ENCODE results near the gene MCU. TPM values are rescaled to one million over a fixed set of nuclear protein-coding genes. Genes with fewer than 3 reads are reported as not detected.

The MCU gene
- total and polyA plus RNA-seq, 2 of the 8 experiments (the other 6 are each of a cell fraction or from before 2014, with no cell fraction given) = 51.6 to 62.2 TPM

- H3K4me2 ChIP-seq (ENCODE audit: insufficient read depth in 1 of 2, low read depth in 2 of 2, low read length in 2 of 2) = no peak overlapping the region
- H3K79me1 ChIP-seq (ENCODE audit: low read depth, low read length) = no peaks in the 10 kb centered on the region
- H3K56ac ChIP-seq (replicated peaks; ENCODE audit: insufficient read length, low read depth, low read length) = no peak overlapping the region
- H3K18ac ChIP-seq (ENCODE audit: extremely low read depth, low read length) = no peak overlapping the region
- H2BK12ac ChIP-seq (ENCODE audit: low read depth, low read length) = no peak overlapping the region
- H4K20me1 ChIP-seq (replicated peaks in 1 of 2; ENCODE audit: control insufficient read depth in 1 of 2, insufficient read depth in 2 of 2, low read length in 2 of 2) = peaks cover 0 to 3% of the 10 kb centered on the region in 2 experiments
- no peaks in the 10 kb centered on the region for H3K27me3 ChIP-seq (replicated peaks in 1 of 4; ENCODE audit: control insufficient read depth in 3 of 4, extremely low read depth in 1 of 4, insufficient read depth in 3 of 4, low read length in 3 of 4)
- ChIA-PET POLR2A (ENCODE audit: partially characterized antibody) (interaction anchor here (0.6 kb wide), 1 partner anchor 13 kb away, joined by 3 read pairs; no protein-coding TSS in a partner anchor), CTCF (ENCODE audit: partially characterized antibody) (no interaction called here)
- H2BK15ac ChIP-seq (ENCODE audit: low read length) = no peak overlapping the region
- no peak overlapping the region for H3K9ac ChIP-seq (replicated peaks in 1 of 4; ENCODE audit: extremely low read depth in 1 of 4, low read depth in 3 of 4, low read length in 3 of 4)
- H4K5ac ChIP-seq (ENCODE audit: insufficient read length, low read depth, low read length) = no peak overlapping the region
- no peak overlapping the region for H2AK5ac ChIP-seq (ENCODE audit: low read depth, low read length)
- H2BK120ac ChIP-seq (replicated peaks; ENCODE audit: low read depth, low read length) = no peak overlapping the region
- H3K4me1 ChIP-seq (replicated peaks in 1 of 4; ENCODE audit: control insufficient read depth in 3 of 4, insufficient read depth in 4 of 4, low read length in 3 of 4) = peaks cover 0 to 11% (median 2%) of the 10 kb centered on the region in 4 experiments; a peak in 2 of 7 replicates
- no peak overlapping the region for H4K8ac ChIP-seq (ENCODE audit: extremely low read depth, insufficient read depth, low read length)
- no peaks in the 10 kb centered on the region for H3K36me3 ChIP-seq (ENCODE audit: control insufficient read depth in 2 of 4, insufficient read depth in 4 of 4, low read length in 3 of 4)
- no peaks in the 10 kb centered on the region for H3K23me2 ChIP-seq (ENCODE audit: low read depth, low read length)
- no peak overlapping the region for H3K23ac ChIP-seq (ENCODE audit: insufficient read length)
- 88% methylated on average over 1 of the region's 1 CpG; no CpG with 5 or more reads in 1 of the 2 experiments for WGBS, 2 experiments (ENCODE audit: extremely low coverage in 1 of 2, insufficient coverage in 1 of 2, insufficient read length in 1 of 2, insufficient replicate concordance in 2 of 2, low coverage in 1 of 2, low lambda C conversion rate in 2 of 2, missing lambda C conversion rate in 1 of 2)
- no peak for DNase-seq (ENCODE audit: low read depth in 1 of 2, low spot score in 2 of 2)
- H3K14ac ChIP-seq (ENCODE audit: insufficient read length) = no peak overlapping the region
- FAIRE-seq = no peak
- H3K4ac ChIP-seq (replicated peaks; ENCODE audit: insufficient read length, low read depth, low read length) = no peak overlapping the region
- no peak overlapping the region for H3K27ac ChIP-seq (ENCODE audit: low read depth, low read length)
- H4K91ac ChIP-seq (replicated peaks; ENCODE audit: insufficient read length, low read length) = no peak overlapping the region
- no peak overlapping the region for H2AFZ ChIP-seq (ENCODE audit: low read length)
- no peaks in the 10 kb centered on the region for H3K9me3 ChIP-seq (ENCODE audit: insufficient read depth in 2 of 2, low read depth in 1 of 2, low read length in 1 of 2)
- H2BK20ac ChIP-seq (ENCODE audit: low read length) = no peak overlapping the region
- no peak overlapping the region for H3K4me3 ChIP-seq (ENCODE audit: extremely low read depth in 1 of 4, insufficient read depth in 2 of 4, low read depth in 3 of 4, low read length in 4 of 4)
- H3K79me2 ChIP-seq (ENCODE audit: control insufficient read depth in 1 of 2, insufficient read depth in 2 of 2, low read length in 2 of 2) = peaks cover 0 to 13% of the 10 kb centered on the region in 2 experiments; a peak in 2 of 4 replicates
- H2BK5ac ChIP-seq (ENCODE audit: low read depth, low read length) = no peak overlapping the region
- TF ChIP-seq POLR2A (IDR thresholded peaks at IDR 0.05; ENCODE audit: control extremely low read depth in 1 of 2, low read depth in 2 of 2, low read length in 2 of 2) = no peak
- TF ChIP-seq YY1 (IDR thresholded peaks at IDR 0.05; ENCODE audit: low read depth, low read length) = no peak
- TF ChIP-seq PHF8 (conservative IDR thresholded peaks at IDR 0.05; ENCODE audit: low read depth, low read length) = no peak
- TF ChIP-seq RFX5 (IDR thresholded peaks at IDR 0.05; ENCODE audit: borderline replicate concordance, low read depth, low read length) = no peak
- TF ChIP-seq HDAC2 (IDR thresholded peaks at IDR 0.05; ENCODE audit: borderline replicate concordance in 1 of 2, low read depth in 2 of 2, low read length in 2 of 2) = no peak
- TF ChIP-seq CHD2 (IDR thresholded peaks at IDR 0.05; ENCODE audit: low read length) = no peak
- TF ChIP-seq SIN3A (conservative IDR thresholded peaks at IDR 0.05 in 1 of 2, IDR thresholded peaks at IDR 0.05 in 1 of 2; ENCODE audit: low read depth in 1 of 2, low read length in 2 of 2) = no peak
- no peak for TF ChIP-seq SRF (IDR thresholded peaks at IDR 0.05; ENCODE audit: low read depth, low read length)
- no peak for TF ChIP-seq POU5F1 (IDR thresholded peaks at IDR 0.05; ENCODE audit: low read depth, low read length)
- TF ChIP-seq TAF1 (IDR thresholded peaks at IDR 0.05; ENCODE audit: low read depth, low read length) = no peak
- TF ChIP-seq BACH1 (IDR thresholded peaks at IDR 0.05; ENCODE audit: low read length) = no peak
- no peak for TF ChIP-seq CTCF (IDR thresholded peaks at IDR 0.05; ENCODE audit: control extremely low read depth in 1 of 3, insufficient read depth in 1 of 3, low read depth in 1 of 3, low read length in 3 of 3)
- no peak for TF ChIP-seq BRCA1 (IDR thresholded peaks at IDR 0.05; ENCODE audit: low read depth, low read length)
These were observed 120.4 kb downstream of the MCU start for GRCh38 chr10:72812415-72812752.
